GM23248 (cell line): ENCODE measurements around the gene UGT1A5.

ENCODE experiments used
- EZH2 ChIP-seq: fragments of 200-600 bp; sonication (generic); IDR thresholded peaks from 2 replicates; pipeline ENCODE4 v1.6.1; 2018; ENCODE audit warnings: antibody characterized with exemption, mild to moderate bottlenecking; ENCODE audit not compliant: insufficient read depth, poor library complexity, severe bottlenecking
- EZH2phosphoT487 ChIP-seq: fragments of 200-600 bp; sonication (generic); IDR thresholded peaks from 2 replicates; pipeline ENCODE4 v1.6.1; 2018; ENCODE audit warnings: antibody characterized with exemption, moderate library complexity, mild to moderate bottlenecking, low read depth; ENCODE audit not compliant: insufficient read depth

GRCh38 chr2:233819884-233820773 is 107.4 kb downstream of the UGT1A5 start:
- TF ChIP-seq EZH2phosphoT487, result no peak
- TF ChIP-seq EZH2, result no peak
